Tibial nerve (tissue), 4 donors: ENCODE measurements around the gene AGAP9. TPM values are rescaled to one million over a fixed set of nuclear protein-coding genes. Genes with fewer than 3 reads are reported as not detected.
"Not testable (repeated sequence)": the region's sequence is repeated elsewhere in the genome, so short reads cannot be mapped to it uniquely, and the experiment has no call there.

Experiments
- DNase-seq, 2 donors: peaks; one replicate each; pipeline ENCODE4 v3.0.0-alpha.2; 2019; ENCODE audit warnings: low spot score in 2 of 2
- H3K27ac ChIP-seq, 4 donors: fragments of 200-600 bp; sonication (generic) in 3 of 4; one replicate each; pipeline ENCODE4 v1.5.1; 2017 to 2019; ENCODE audit warnings: mild to moderate bottlenecking in 1 of 4
- H3K27me3 ChIP-seq, 2 donors: fragments of 200-600 bp; sonication (generic) in 1 of 2; one replicate each; pipeline versions ENCODE4 v1.5.1 to v1.6.0; 2017 to 2019
- H3K36me3 ChIP-seq, 3 donors: fragments of 200-600 bp; sonication (generic); one replicate each; pipeline ENCODE4 v1.5.1; 2018 to 2019
- H3K4me1 ChIP-seq, 4 donors: fragments of 200-600 bp; sonication (generic) in 3 of 4; one replicate each; pipeline ENCODE4 v1.5.1; 2017 to 2019
- H3K4me3 ChIP-seq, 4 donors: fragments of 200-600 bp; sonication (generic) in 3 of 4; one replicate each; pipeline ENCODE4 v1.5.1; 2017 to 2019; ENCODE audit warnings: mild to moderate bottlenecking in 1 of 4, moderate library complexity in 1 of 4
- H3K9me3 ChIP-seq, 4 donors: fragments of 200-600 bp; sonication (generic) in 3 of 4; one replicate each; pipeline ENCODE4 v1.5.1; 2017 to 2019
- WGBS, 2 donors: methylation state at CpG; one replicate each; pipeline ENCODE4 v1.1.5; 2018; 5-methylcytosine and 5-hydroxymethylcytosine counted together
- total RNA-seq, 4 donors: library from RNA; depleted of rRNA; stranded (reverse); fragments of >200 nt; gene quantifications; one replicate each; pipeline ENCODE4 v1.1.0, GENCODE V29; 2016

Gene AGAP9
- 10 to 100 TPM in 3 of 4 donors, 1 to 10 TPM in 1; 3.3 to 26.7 (median 11.9) TPM for total RNA-seq

DNA sequence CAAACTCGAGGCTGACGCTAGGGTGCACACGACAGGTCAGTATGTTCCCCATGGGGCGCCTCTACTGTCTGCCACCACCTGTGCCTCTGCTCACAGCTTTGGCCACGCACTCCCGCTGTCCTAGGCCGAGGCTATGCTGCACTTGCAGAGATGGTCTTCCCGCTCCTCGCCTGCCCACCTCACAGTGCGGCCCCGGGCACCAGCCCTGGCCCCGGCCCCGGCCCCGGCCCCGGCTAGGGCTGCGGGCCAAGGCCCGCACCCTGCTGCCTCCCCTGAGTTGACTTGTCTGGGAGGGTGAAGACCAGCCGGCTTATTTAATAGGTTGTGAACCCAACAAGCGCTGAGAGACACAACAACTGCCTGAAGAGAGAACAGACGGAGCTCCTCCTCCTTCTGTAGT lies at the start of gene AGAP9:
Gene AGAP9 (minus strand): TSS at position 164 of the 400 bp plus-strand sequence. CDS start 112 bp downstream, at position 52.
- not testable (repeated sequence) for DNase-seq, H3K4me3 ChIP-seq, H3K36me3 ChIP-seq, H3K27me3 ChIP-seq, H3K4me1 ChIP-seq, H3K9me3 ChIP-seq, H3K27ac ChIP-seq
- no CpG with 5 or more reads among the region's 20 CpGs for WGBS, 2 donors

DNA sequence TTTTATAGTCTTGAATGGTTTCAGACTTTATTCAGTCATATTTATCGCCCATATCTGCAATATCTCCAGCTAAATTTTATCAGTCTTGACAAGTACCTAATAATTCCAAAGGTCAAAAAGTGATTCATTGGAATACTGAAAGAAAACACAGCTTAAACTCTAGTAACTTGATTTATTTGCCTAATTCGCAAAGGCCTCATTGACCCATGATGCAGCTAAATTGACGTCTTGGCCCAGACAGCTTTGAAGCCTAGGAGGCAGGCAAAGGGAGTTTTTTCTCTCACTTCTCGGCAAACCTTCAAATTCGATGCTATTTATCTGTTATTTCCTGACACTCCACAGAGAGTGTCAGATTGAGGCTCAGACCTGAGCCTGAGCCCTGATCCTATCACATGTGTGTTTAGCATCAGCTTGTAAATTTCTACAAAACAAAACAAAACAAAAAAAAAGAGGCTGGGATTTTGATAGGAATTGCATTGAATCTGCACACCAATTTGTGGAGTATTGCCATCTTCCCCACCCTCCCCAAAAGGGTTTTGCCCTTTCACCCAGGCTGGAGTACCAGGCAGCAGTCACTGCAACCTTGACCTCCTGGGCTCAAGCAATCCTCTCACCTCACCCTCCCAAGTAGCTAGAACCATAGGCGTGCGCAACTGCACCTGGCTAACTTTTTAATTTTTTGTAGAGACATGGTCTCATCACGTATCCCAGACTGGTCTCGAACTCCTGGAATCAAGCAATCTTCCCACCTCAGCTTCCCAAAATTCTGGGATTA lies 47.9 kb upstream of the AGAP9 start:
- DNase-seq, H3K36me3 ChIP-seq, H3K4me1 ChIP-seq, H3K27ac ChIP-seq, H3K27me3 ChIP-seq, H3K9me3 ChIP-seq, H3K4me3 ChIP-seq: not testable (repeated sequence)
- 79 to 87% methylated on average over 2 of the region's 9 CpGs for WGBS, 2 donors

DNA sequence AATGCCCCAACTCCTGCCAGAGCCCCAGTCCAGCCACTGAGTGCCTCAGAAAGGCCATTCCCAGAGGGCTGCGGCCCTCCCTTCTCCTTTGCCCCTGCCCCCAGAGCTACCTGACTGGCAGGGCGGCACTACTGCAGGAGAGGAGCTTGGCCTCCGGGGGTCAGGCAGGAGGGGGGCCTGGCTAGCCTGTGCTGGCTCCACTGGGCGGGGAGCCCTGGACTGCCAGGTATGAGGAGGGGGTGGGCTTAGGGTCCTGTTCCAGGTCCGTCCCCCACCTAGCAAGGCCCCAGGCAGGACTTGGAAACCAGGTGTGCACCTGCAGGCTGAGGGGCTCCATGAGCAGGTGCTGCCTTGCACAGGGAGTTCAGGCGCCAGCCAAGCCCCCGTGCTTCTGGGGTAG lies 43.3 kb upstream of the AGAP9 start:
- H3K36me3 ChIP-seq, H3K4me3 ChIP-seq, H3K4me1 ChIP-seq, H3K9me3 ChIP-seq, DNase-seq, H3K27me3 ChIP-seq, H3K27ac ChIP-seq: not testable (repeated sequence)
- no CpG with 5 or more reads among the region's 7 CpGs for WGBS, 2 donors

GRCh38 chr10:47566108-47566699 lies 42.8 kb upstream of the AGAP9 start:
- not testable (repeated sequence) for H3K27me3 ChIP-seq, H3K4me3 ChIP-seq, H3K36me3 ChIP-seq, H3K27ac ChIP-seq, H3K9me3 ChIP-seq, DNase-seq, H3K4me1 ChIP-seq
- 60% methylated on average over 15 of the region's 18 CpGs for WGBS, 2 donors

DNA sequence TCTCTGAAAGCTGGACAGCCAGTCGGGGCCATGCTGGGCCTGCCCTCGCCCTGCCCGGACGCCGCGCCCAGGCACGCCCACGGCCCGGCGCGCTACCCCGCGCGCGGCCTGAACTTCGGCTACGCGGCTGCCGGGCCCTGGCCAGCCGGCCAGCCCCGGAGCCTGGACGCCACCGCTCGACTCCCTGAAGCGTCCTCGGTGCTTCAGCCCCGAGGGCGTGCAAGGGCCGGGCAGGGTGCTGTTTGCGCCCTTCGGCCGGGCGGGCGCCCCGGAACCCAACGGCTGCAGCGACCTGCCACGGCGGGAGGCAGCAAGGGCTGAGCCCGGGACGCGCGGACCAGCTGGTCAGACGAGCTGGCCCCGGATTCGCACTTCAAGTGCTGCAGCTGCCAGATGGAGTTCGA lies 42.1 kb upstream of the AGAP9 start:
- H3K4me3 ChIP-seq, H3K4me1 ChIP-seq, H3K27ac ChIP-seq, DNase-seq, H3K27me3 ChIP-seq, H3K36me3 ChIP-seq, H3K9me3 ChIP-seq: not testable (repeated sequence)
- WGBS, 2 donors = 84 to 96% methylated on average over 27 to 36 of the region's 47 CpGs

GRCh38 chr10:47564953-47565352 lies 41.5 kb upstream of the AGAP9 start:
- H3K4me1 ChIP-seq, H3K9me3 ChIP-seq, DNase-seq, H3K27me3 ChIP-seq, H3K36me3 ChIP-seq, H3K4me3 ChIP-seq, H3K27ac ChIP-seq: not testable (repeated sequence)
- WGBS, 2 donors = no CpG with 5 or more reads among the region's 27 CpGs

DNA sequence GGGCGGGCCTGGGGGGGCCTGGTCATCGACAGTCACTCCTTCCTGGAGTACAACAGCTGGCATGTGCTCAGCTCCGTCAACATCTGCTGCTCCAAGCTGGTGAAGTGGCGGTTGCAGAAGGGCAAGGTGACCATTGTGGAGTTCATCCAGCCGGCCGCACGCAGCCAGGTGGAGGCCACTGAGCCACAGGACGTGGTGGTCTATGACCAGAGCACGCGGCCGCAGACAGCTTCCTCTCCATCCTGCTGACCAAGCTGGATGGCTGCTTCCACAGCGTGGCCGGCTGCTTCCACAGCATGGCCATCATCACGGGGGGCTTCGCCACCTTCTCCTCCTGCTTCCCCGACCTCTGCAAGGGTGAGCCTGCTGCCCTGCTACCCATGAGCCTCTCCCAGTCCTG lies 40.9 kb upstream of the AGAP9 start:
- H3K36me3 ChIP-seq, DNase-seq, H3K27ac ChIP-seq, H3K4me3 ChIP-seq, H3K4me1 ChIP-seq, H3K9me3 ChIP-seq, H3K27me3 ChIP-seq: not testable (repeated sequence)
- WGBS, 2 donors = 100% methylated on average over 1 of the region's 16 CpGs; no CpG with 5 or more reads in 1 of the 2 donors

DNA sequence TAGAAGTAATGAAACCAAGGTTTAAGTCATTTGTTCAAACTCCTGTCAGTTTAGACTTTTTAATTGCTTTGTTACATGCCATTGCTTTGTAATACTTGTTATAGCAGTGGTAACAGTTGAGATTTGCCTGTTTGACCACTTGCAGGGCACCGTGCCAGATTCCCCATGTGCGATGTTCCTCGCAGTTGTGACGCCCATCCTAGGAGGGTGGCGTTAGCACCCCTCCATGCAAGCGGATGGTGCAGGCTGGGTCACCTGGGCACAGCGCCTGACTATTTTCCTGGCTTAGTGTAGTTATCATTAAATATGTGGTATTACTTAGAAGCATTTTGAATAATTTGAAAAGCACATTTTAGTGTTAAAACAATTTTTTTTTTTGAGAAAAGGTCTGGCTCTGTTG lies 37.0 kb upstream of the AGAP9 start:
- not testable (repeated sequence) for DNase-seq, H3K27ac ChIP-seq, H3K4me1 ChIP-seq, H3K4me3 ChIP-seq, H3K36me3 ChIP-seq, H3K9me3 ChIP-seq, H3K27me3 ChIP-seq
- WGBS, 2 donors = 53 to 66% methylated on average over 7 of the region's 7 CpGs

DNA sequence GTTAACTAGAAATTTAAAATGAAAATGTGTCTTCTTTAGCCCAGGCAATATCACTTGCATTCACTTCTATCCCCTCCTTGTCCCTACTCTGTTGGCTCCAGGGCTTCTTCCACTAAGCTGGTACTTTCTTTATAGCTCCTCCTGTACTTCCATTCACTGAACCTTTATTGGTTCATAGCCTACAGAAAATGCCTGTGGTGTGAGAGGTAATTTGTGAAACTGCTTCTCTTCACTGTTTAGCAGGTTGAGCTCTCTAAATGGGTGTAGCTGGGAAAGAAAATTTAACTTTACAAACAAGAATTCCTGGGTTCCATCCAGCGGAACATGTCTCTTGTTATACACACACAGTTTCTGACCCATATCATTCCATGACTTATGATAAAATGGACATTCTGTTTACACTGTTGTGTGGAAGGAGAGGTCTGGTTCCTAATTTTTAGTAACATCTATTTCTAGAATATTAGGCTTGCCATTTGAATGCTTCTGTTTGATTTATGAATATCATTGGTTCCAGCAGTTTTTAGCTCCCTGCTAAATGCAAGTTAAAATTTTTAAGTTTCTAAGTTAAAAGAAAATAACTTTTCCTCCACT lies 36.4 kb upstream of the AGAP9 start:
- 57 to 100% methylated on average over 1 of the region's 1 CpG for WGBS, 2 donors

DNA sequence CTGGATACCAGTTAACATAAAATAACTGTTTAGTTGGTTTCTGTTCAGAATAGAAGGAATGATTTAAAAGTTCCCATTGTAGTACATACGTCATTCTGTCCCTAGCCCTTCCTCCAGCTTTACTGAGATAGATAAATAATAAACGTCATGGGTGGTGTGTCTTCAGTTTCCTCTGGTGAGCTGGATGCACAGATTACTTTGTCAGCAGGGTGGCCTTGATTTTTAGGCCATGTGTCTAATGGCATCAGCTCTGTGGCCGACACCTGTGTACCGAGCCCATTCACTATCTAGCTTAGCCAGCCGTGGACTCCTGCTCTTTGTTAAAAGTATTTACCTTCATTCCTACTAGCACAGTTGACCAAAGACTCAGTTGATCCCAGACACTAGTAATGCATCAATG lies 34.7 kb upstream of the AGAP9 start:
- H3K27ac ChIP-seq, H3K4me1 ChIP-seq, H3K9me3 ChIP-seq, H3K27me3 ChIP-seq, H3K36me3 ChIP-seq, DNase-seq, H3K4me3 ChIP-seq: not testable (repeated sequence)
- WGBS, 2 donors = 76 to 81% methylated on average over 5 of the region's 5 CpGs

More for the DNA sequence above, 36.4 kb upstream of the AGAP9 start:
- not testable (repeated sequence) for H3K27me3 ChIP-seq, H3K27ac ChIP-seq, H3K9me3 ChIP-seq, H3K4me3 ChIP-seq, DNase-seq, H3K36me3 ChIP-seq, H3K4me1 ChIP-seq

- not testable (repeated sequence) for H3K27me3 ChIP-seq, H3K27ac ChIP-seq, H3K4me3 ChIP-seq, DNase-seq, H3K9me3 ChIP-seq, H3K4me1 ChIP-seq, H3K36me3 ChIP-seq
These were observed 34.2 kb upstream of the AGAP9 start for GRCh38 chr10:47557616-47558015.

- not testable (repeated sequence) for H3K4me1 ChIP-seq, H3K36me3 ChIP-seq, H3K27ac ChIP-seq, H3K9me3 ChIP-seq, H3K4me3 ChIP-seq, H3K27me3 ChIP-seq, DNase-seq
- 93 to 98% methylated on average over 2 of the region's 2 CpGs for WGBS, 2 donors
These were observed 31.9 kb upstream of the AGAP9 start for GRCh38 chr10:47555334-47555733.

- H3K4me1 ChIP-seq, H3K9me3 ChIP-seq, H3K4me3 ChIP-seq, H3K36me3 ChIP-seq, DNase-seq, H3K27me3 ChIP-seq, H3K27ac ChIP-seq: not testable (repeated sequence)
- 75 to 96% methylated on average over 2 to 3 of the region's 6 CpGs for WGBS, 2 donors
These were observed 31.1 kb upstream of the AGAP9 start for GRCh38 chr10:47554552-47554951.

GRCh38 chr10:47553860-47554247 lies 30.4 kb upstream of the AGAP9 start:
- not testable (repeated sequence) for H3K36me3 ChIP-seq, H3K4me1 ChIP-seq, H3K9me3 ChIP-seq, H3K27me3 ChIP-seq, DNase-seq
- 10 to 36% methylated on average over 2 to 12 of the region's 17 CpGs for WGBS, 2 donors
- peak overlapping the region in 3 of 4 donors; percentile 72 to 86 (median 80) for H3K27ac ChIP-seq
- H3K4me3 ChIP-seq = peak overlapping the region in 3 of 4 donors; percentile 50 to 69 (median 57)
